Measurements from ENCODE around the gene PRKCA. TPM values are rescaled to one million over a fixed set of nuclear protein-coding genes. Genes with fewer than 3 reads are reported as not detected.

Gene PRKCA
- total and polyA plus RNA-seq, 2 of the 13 experiments (the other 11 are each of a cell fraction or from before 2014, with no cell fraction given): 18.5 to 21.5 TPM

- ChIA-PET CTCF (ENCODE audit: low intra/inter-chr PET ratio, low total read pairs) (no interaction called here), POLR2A (no interaction called here)
- Histone ChIP-seq H3K4me3 (replicated peaks in 1 of 3; ENCODE audit: insufficient read depth in 1 of 3, low read depth in 2 of 3, low read length in 3 of 3) (no peak overlapping the region), H4K20me1 (ENCODE audit: insufficient read depth, low read length) (no peaks in the 10 kb centered on the region), H3K9me3 (ENCODE audit: low read length) (no peaks in the 10 kb centered on the region), H2AFZ (ENCODE audit: low read length) (no peak overlapping the region), H3K27me3 (ENCODE audit: control insufficient read depth in 1 of 2, insufficient read depth in 2 of 2, low read length in 2 of 2) (no peaks in the 10 kb centered on the region), H3K4me2 (ENCODE audit: low read depth, low read length) (no peak overlapping the region), H3K36me3 (replicated peaks in 1 of 2; ENCODE audit: control insufficient read depth in 1 of 2, insufficient read depth in 2 of 2, low read length in 2 of 2) (peaks cover 11 to 31% of the 10 kb centered on the region in 2 experiments), H3K9ac (ENCODE audit: insufficient read depth, low read depth, low read length) (no peak overlapping the region), H3K79me2 (ENCODE audit: insufficient read depth, low read length) (peaks cover 44% of the 10 kb centered on the region), H3K4me1 (ENCODE audit: insufficient read depth, low read length) (0 out of 2 replicates have a peak, but pooled peaks cover 7% of the 10 kb centered on the region), H3K27ac (ENCODE audit: extremely low read length, insufficient read depth, low read length) (no peak overlapping the region)
- no TSS peak for BruUV-seq (replicated peaks)
- WGBS (ENCODE audit: low lambda C conversion rate): 97% methylated on average over 8 of the region's 8 CpGs
- FAIRE-seq (no peak), ATAC-seq (no peak), DNase-seq (ENCODE audit: low spot score) (no peak)
- intact Hi-C loops (cut with micrococcal nuclease; ENCODE audit: unreplicated experiment): no loop called here
- TF ChIP-seq NCOA1 (CRISPR knock-in tag; IDR thresholded peaks at IDR 0.05) (no peak), BORCS8-MEF2B (CRISPR knock-in tag; IDR thresholded peaks at IDR 0.05) (no peak), PHF20 (CRISPR knock-in tag; IDR thresholded peaks at IDR 0.05) (no peak), RELA (CRISPR knock-in tag; IDR thresholded peaks at IDR 0.05) (no peak), TOE1 (CRISPR knock-in tag; IDR thresholded peaks at IDR 0.05) (no peak), ZNF574 (CRISPR knock-in tag; IDR thresholded peaks at IDR 0.05) (no peak), HNRNPL (IDR thresholded peaks at IDR 0.05; ENCODE audit: low read depth, low read length) (no peak), GABPB1 (CRISPR knock-in tag; IDR thresholded peaks at IDR 0.05) (no peak), HBP1 (CRISPR knock-in tag; IDR thresholded peaks at IDR 0.05; ENCODE audit: low read depth) (no peak), TEAD2 (CRISPR knock-in tag; IDR thresholded peaks at IDR 0.05) (no peak), ZNF143 (CRISPR knock-in tag; IDR thresholded peaks at IDR 0.05) (no peak), ZNF496 (CRISPR knock-in tag; IDR thresholded peaks at IDR 0.05; ENCODE audit: insufficient replicate concordance) (no peak), RORA (CRISPR knock-in tag; IDR thresholded peaks at IDR 0.05) (no peak), MEF2D (CRISPR knock-in tag; IDR thresholded peaks at IDR 0.05) (no peak), SATB2 (CRISPR knock-in tag; IDR thresholded peaks at IDR 0.05) (no peak)
- in situ Hi-C loops (cut with HindIII; ENCODE audit: extremely low pct_ligation_motif_present, low pct_unique_long_range_greater_than_20kb): no loop called here
Observed at GRCh38 chr17:66312912-66313311, 10.5 kb downstream of the PRKCA start.

Data from HepG2 (cell line).